BLaER1 (cell line): ENCODE results near the gene GNRH2.
"Not testable (repeated sequence)": the region's sequence is repeated elsewhere in the genome, so short reads cannot be mapped to it uniquely, and the experiment has no call there.

ENCODE experiments used
- H3K27ac ChIP-seq: shearing (Covaris generic); formaldehyde crosslinking; 2 replicates; pipeline ENCODE4 v1.8.1; 2022
- H3K27me3 ChIP-seq: shearing (Covaris generic); formaldehyde crosslinking; 2 replicates; pipeline ENCODE4 v1.8.1; 2022
- H3K36me3 ChIP-seq: shearing (Covaris generic); formaldehyde crosslinking; 2 replicates; pipeline ENCODE4 v1.8.1; 2022
- H3K4me1 ChIP-seq: shearing (Covaris generic); formaldehyde crosslinking; 2 replicates; pipeline ENCODE4 v1.8.1; 2022
- H3K4me2 ChIP-seq: shearing (Covaris generic); formaldehyde crosslinking; 2 replicates; pipeline ENCODE4 v1.8.1; 2022
- H3K4me3 ChIP-seq: shearing (Covaris generic); formaldehyde crosslinking; 2 replicates; pipeline ENCODE4 v1.8.1; 2022
- H3K9ac ChIP-seq: shearing (Covaris generic); formaldehyde crosslinking; 2 replicates; pipeline ENCODE4 v1.8.1; 2022
- H3K9me3 ChIP-seq: shearing (Covaris generic); formaldehyde crosslinking; 2 replicates; pipeline ENCODE4 v1.8.1; 2022
- H4K20me1 ChIP-seq: shearing (Covaris generic); formaldehyde crosslinking; 2 replicates; pipeline ENCODE4 v1.8.1; 2022
- Cebpa-rat ChIP-seq: shearing (Covaris generic); IDR thresholded peaks from 2 replicates; pipeline ENCODE4 v1.8.1; 2022

The GNRH2 gene

GRCh38 chr20:3043322-3043721, at the start of gene GNRH2:
Gene GNRH2, plus strand, starts transcription at chr20:3043622. Its CDS starts 793 bp downstream, at chr20:3044415.
- TF ChIP-seq Cebpa-rat, result no peak
- Histone ChIP-seq H3K9ac (no peak within 1 kb of the TSS), H3K4me2 (no peak within 1 kb of the TSS)

GRCh38 chr20:2995796-2996195, 47.6 kb upstream of the GNRH2 start:
- Histone ChIP-seq H3K4me2 (no peak overlapping the region), H3K27ac (no peak overlapping the region), H3K27me3 (no peaks in the 10 kb centered on the region), H3K36me3 (peaks cover 70% of the 10 kb centered on the region), H3K9me3 (no peaks in the 10 kb centered on the region), H3K9ac (no peak overlapping the region), H4K20me1 (no peaks in the 10 kb centered on the region), H3K4me1 (no peaks in the 10 kb centered on the region), H3K4me3 (no peak overlapping the region)
- TF ChIP-seq Cebpa-rat, result no peak

More at GRCh38 chr20:3043322-3043721, at the start of gene GNRH2:
- Histone ChIP-seq H3K4me1 (peaks cover 24% of the 10 kb centered on the region), H3K36me3 (peaks cover 48% of the 10 kb centered on the region), H3K27me3 (no peaks in the 10 kb centered on the region), H3K27ac (no peak within 1 kb of the TSS), H3K9me3 (no peaks in the 10 kb centered on the region), H4K20me1 (peaks cover 22% of the 10 kb centered on the region), H3K4me3 (no peak within 1 kb of the TSS)

GRCh38 chr20:2998728-2999127, 44.7 kb upstream of the GNRH2 start:
- Histone ChIP-seq H3K4me2 (no peak overlapping the region), H3K27ac (no peak overlapping the region)

GRCh38 chr20:3000852-3001523, 42.4 kb upstream of the GNRH2 start:
- no peaks in the 10 kb centered on the region for H3K27me3 ChIP-seq
- H3K4me2 ChIP-seq, result no peak overlapping the region
- H3K36me3 ChIP-seq, result peaks cover 52% of the 10 kb centered on the region
- H3K4me1 ChIP-seq, result no peaks in the 10 kb centered on the region
- no peaks in the 10 kb centered on the region for H4K20me1 ChIP-seq
- H3K9ac ChIP-seq, result no peak overlapping the region
- TF ChIP-seq Cebpa-rat, result no peak
- H3K4me3 ChIP-seq, result no peak overlapping the region
- no peaks in the 10 kb centered on the region for H3K9me3 ChIP-seq
- H3K27ac ChIP-seq, result no peak overlapping the region

More at GRCh38 chr20:2998728-2999127, 44.7 kb upstream of the GNRH2 start:
- H3K4me1 ChIP-seq, result no peaks in the 10 kb centered on the region
- no peaks in the 10 kb centered on the region for H3K27me3 ChIP-seq
- no peak overlapping the region for H3K9ac ChIP-seq
- no peaks in the 10 kb centered on the region for H3K9me3 ChIP-seq
- no peak for TF ChIP-seq Cebpa-rat
- H4K20me1 ChIP-seq, result no peaks in the 10 kb centered on the region
- H3K36me3 ChIP-seq, result peaks cover 54% of the 10 kb centered on the region
- no peak overlapping the region for H3K4me3 ChIP-seq

- no peak overlapping the region for H3K4me3 ChIP-seq
- H3K4me2 ChIP-seq, result no peak overlapping the region
- H4K20me1 ChIP-seq, result no peaks in the 10 kb centered on the region
- no peak for TF ChIP-seq Cebpa-rat
- peaks cover 64% of the 10 kb centered on the region for H3K36me3 ChIP-seq
- H3K27ac ChIP-seq, result no peak overlapping the region
- H3K9me3 ChIP-seq, result no peaks in the 10 kb centered on the region
- H3K27me3 ChIP-seq, result no peaks in the 10 kb centered on the region
- H3K4me1 ChIP-seq, result no peaks in the 10 kb centered on the region
- H3K9ac ChIP-seq, result no peak overlapping the region
These were observed 40.0 kb upstream of the GNRH2 start for GRCh38 chr20:3003416-3003815.

- peaks cover 99% of the 10 kb centered on the region for H3K36me3 ChIP-seq
- H3K4me3 ChIP-seq, result no peak overlapping the region
- no peak overlapping the region for H3K4me2 ChIP-seq
- H3K27me3 ChIP-seq, result no peaks in the 10 kb centered on the region
- no peak for TF ChIP-seq Cebpa-rat
- H3K4me1 ChIP-seq, result no peaks in the 10 kb centered on the region
- peaks cover 2% of the 10 kb centered on the region; the same call in 1 of the 2 replicates for H3K9me3 ChIP-seq
- H3K9ac ChIP-seq, result no peak overlapping the region
- no peaks in the 10 kb centered on the region for H4K20me1 ChIP-seq
- H3K27ac ChIP-seq, result no peak overlapping the region
These were observed 32.3 kb upstream of the GNRH2 start for GRCh38 chr20:3010985-3011723.

GRCh38 chr20:3011752-3012151, 31.7 kb upstream of the GNRH2 start:
- no peaks in the 10 kb centered on the region for H3K4me1 ChIP-seq
- H3K27ac ChIP-seq, result no peak overlapping the region
- H3K4me3 ChIP-seq, result no peak overlapping the region
- H3K36me3 ChIP-seq, result peaks cover 99% of the 10 kb centered on the region
- H3K9ac ChIP-seq, result no peak overlapping the region
- H3K9me3 ChIP-seq, result peaks cover 8% of the 10 kb centered on the region; the same call in 1 of the 2 replicates
- H3K27me3 ChIP-seq, result no peaks in the 10 kb centered on the region
- no peaks in the 10 kb centered on the region for H4K20me1 ChIP-seq
- TF ChIP-seq Cebpa-rat, result no peak
- no peak overlapping the region for H3K4me2 ChIP-seq

- H3K4me2 ChIP-seq, result no peak overlapping the region
- H4K20me1 ChIP-seq, result no peaks in the 10 kb centered on the region
- H3K9me3 ChIP-seq, result peaks cover 19% of the 10 kb centered on the region
- no peak overlapping the region for H3K4me3 ChIP-seq
- no peaks in the 10 kb centered on the region for H3K27me3 ChIP-seq
- no peak overlapping the region for H3K27ac ChIP-seq
- H3K9ac ChIP-seq, result no peak overlapping the region
- no peaks in the 10 kb centered on the region for H3K4me1 ChIP-seq
- TF ChIP-seq Cebpa-rat, result no peak
- peaks cover 92% of the 10 kb centered on the region for H3K36me3 ChIP-seq
These were observed 29.7 kb upstream of the GNRH2 start for GRCh38 chr20:3013771-3014170.

GRCh38 chr20:3014179-3014578, 29.2 kb upstream of the GNRH2 start:
- H3K9me3 ChIP-seq, result peaks cover 23% of the 10 kb centered on the region
- no peak overlapping the region for H3K4me3 ChIP-seq
- H4K20me1 ChIP-seq, result no peaks in the 10 kb centered on the region
- H3K9ac ChIP-seq, result no peak overlapping the region
- no peak overlapping the region for H3K4me2 ChIP-seq
- H3K27me3 ChIP-seq, result no peaks in the 10 kb centered on the region
- TF ChIP-seq Cebpa-rat, result no peak
- no peak overlapping the region for H3K27ac ChIP-seq
- H3K4me1 ChIP-seq, result no peaks in the 10 kb centered on the region
- peaks cover 88% of the 10 kb centered on the region for H3K36me3 ChIP-seq

GRCh38 chr20:3014662-3015061, 28.8 kb upstream of the GNRH2 start:
- no peak for TF ChIP-seq Cebpa-rat
- peaks cover 83% of the 10 kb centered on the region for H3K36me3 ChIP-seq
- H3K9ac ChIP-seq, result no peak overlapping the region
- no peaks in the 10 kb centered on the region for H3K27me3 ChIP-seq
- H3K9me3 ChIP-seq, result peaks cover 27% of the 10 kb centered on the region
- H4K20me1 ChIP-seq, result no peaks in the 10 kb centered on the region
- no peaks in the 10 kb centered on the region for H3K4me1 ChIP-seq
- no peak overlapping the region for H3K4me2 ChIP-seq
- H3K4me3 ChIP-seq, result no peak overlapping the region
- no peak overlapping the region for H3K27ac ChIP-seq

GRCh38 chr20:3015302-3015701, 28.1 kb upstream of the GNRH2 start:
- H3K9ac ChIP-seq, H3K4me3 ChIP-seq, H3K27ac ChIP-seq, H4K20me1 ChIP-seq, H3K4me1 ChIP-seq, H3K4me2 ChIP-seq, H3K27me3 ChIP-seq: not testable (repeated sequence)
- Histone ChIP-seq H3K36me3 (peaks cover 78% of the 10 kb centered on the region), H3K9me3 (peaks cover 27% of the 10 kb centered on the region)
